ENCODE measurements around the gene PFN4. TPM values are rescaled to one million over a fixed set of nuclear protein-coding genes. Genes with fewer than 3 reads are reported as not detected.

Gene PFN4
- total and polyA plus RNA-seq, 3 donors from 2014 or later = 39.8 to 248 (median 62.8) TPM

- no peak overlapping the region for H3K4me3 ChIP-seq
- DNase-seq = no peak
- TF ChIP-seq CTCF (IDR thresholded peaks at IDR 0.05) (no peak), POLR2A (IDR thresholded peaks at IDR 0.05) (no peak)
- no peaks in the 10 kb centered on the region for H3K36me3 ChIP-seq (ENCODE audit: low read depth, missing control alignments)
- no peaks in the 10 kb centered on the region for H3K9me3 ChIP-seq
- intact Hi-C loops (cut with DNase I; ENCODE audit: low total_unique reads) = no loop called here
- H3K27me3 ChIP-seq = no peaks in the 10 kb centered on the region
- H3K4me1 ChIP-seq = peaks cover 10% of the 10 kb centered on the region
- peak overlapping the region in 1 of 2 donors; percentile 87 for H3K27ac ChIP-seq
- 85 to 89% methylated on average over 8 of the region's 8 CpGs for WGBS, 2 donors
Observed at GRCh38 chr2:24082787-24083566, 40.2 kb downstream of the PFN4 start.

GRCh38 chr2:24080701-24081100 lies 42.4 kb downstream of the PFN4 start:
- DNase-seq = no peak
- no peak overlapping the region for H3K27ac ChIP-seq
- no peaks in the 10 kb centered on the region for H3K9me3 ChIP-seq
- no peaks in the 10 kb centered on the region for H3K36me3 ChIP-seq (ENCODE audit: low read depth, missing control alignments)
- H3K4me1 ChIP-seq = peaks cover 15% of the 10 kb centered on the region
- WGBS, 2 donors = 61 to 79% methylated on average over 2 of the region's 2 CpGs
- TF ChIP-seq POLR2A (IDR thresholded peaks at IDR 0.05) = no peak
- TF ChIP-seq CTCF (IDR thresholded peaks at IDR 0.05) = no peak
- no peaks in the 10 kb centered on the region for H3K27me3 ChIP-seq
- intact Hi-C loops (cut with DNase I; ENCODE audit: low total_unique reads) = no loop called here
- H3K4me3 ChIP-seq = no peak overlapping the region

- intact Hi-C loops (cut with DNase I; ENCODE audit: low total_unique reads) = loop anchor here (5.0 kb wide), 1 partner anchor 151 kb away; the partner anchor contains the start of gene ATAD2B
- no peak for DNase-seq
- no peaks in the 10 kb centered on the region for H3K36me3 ChIP-seq (ENCODE audit: low read depth, missing control alignments)
- peak overlapping the region in 1 of 2 donors; percentile 92 for H3K27ac ChIP-seq
- no peaks in the 10 kb centered on the region for H3K9me3 ChIP-seq
- peaks cover 11% of the 10 kb centered on the region for H3K4me1 ChIP-seq
- no peaks in the 10 kb centered on the region for H3K27me3 ChIP-seq
- peak overlapping the region in 1 of 2 donors; percentile 78 for H3K4me3 ChIP-seq
- WGBS, 2 donors = 41 to 50% methylated on average over 2 of the region's 2 CpGs
- TF ChIP-seq POLR2A (IDR thresholded peaks at IDR 0.05) (no peak), CTCF (IDR thresholded peaks at IDR 0.05) (no peak)
Observed at GRCh38 chr2:24077879-24078278, 45.3 kb downstream of the PFN4 start.

- TF ChIP-seq CTCF (IDR thresholded peaks at IDR 0.05) (no peak), POLR2A (IDR thresholded peaks at IDR 0.05) (no peak)
- Histone ChIP-seq H3K36me3 (ENCODE audit: low read depth, missing control alignments) (no peaks in the 10 kb centered on the region), H3K9me3 (no peaks in the 10 kb centered on the region), H3K4me1 (peaks cover 11% of the 10 kb centered on the region), H3K4me3 (peak overlapping the region; percentile 77 to 78), H3K27me3 (no peaks in the 10 kb centered on the region), H3K27ac (peak overlapping the region; percentile 92 to 94)
- WGBS, 2 donors = 1 to 2% methylated on average over 9 of the region's 9 CpGs
- DNase-seq = no peak
- intact Hi-C loops (cut with DNase I; ENCODE audit: low total_unique reads) = loop anchor here (5.0 kb wide), 1 partner anchor 150 kb away; the partner anchor contains the start of gene ATAD2B
Observed at GRCh38 chr2:24077535-24077877, 45.6 kb downstream of the PFN4 start.
